Stimulated activated CD4-positive, alpha-beta T cell treated with anti-CD3 and anti-CD28 coated beads, Interleukin-4, amount 100 ng/mL, for 48 hours (primary cell): ENCODE results near the gene AKAP13.
"Not testable (repeated sequence)": the region's sequence is repeated elsewhere in the genome, so short reads cannot be mapped to it uniquely, and the experiment has no call there.

Experiments used
- DNase-seq, 2 donors: peaks; one replicate each; pipeline ENCODE4 v3.0.0-alpha.2; 2020; ENCODE audit warnings: low read depth in 2 of 2

Gene AKAP13

DNA sequence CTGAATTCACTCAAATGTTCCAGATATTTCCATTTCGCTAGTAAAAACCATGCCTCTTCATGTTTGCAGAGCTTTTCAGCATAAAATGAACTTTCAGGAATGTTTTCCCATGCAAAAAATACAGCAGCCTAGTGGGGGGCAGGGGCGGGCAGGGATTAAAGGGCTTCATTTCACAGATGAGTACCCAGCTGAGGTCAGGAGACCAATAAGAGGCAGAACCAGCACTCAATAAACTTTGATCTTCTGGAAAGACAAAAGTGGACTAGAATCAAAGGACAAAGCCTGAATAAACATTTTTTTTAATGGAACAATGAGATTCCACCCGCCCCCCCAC, 406.3 kb downstream of the AKAP13 start:
- DNase-seq: no peak

DNA sequence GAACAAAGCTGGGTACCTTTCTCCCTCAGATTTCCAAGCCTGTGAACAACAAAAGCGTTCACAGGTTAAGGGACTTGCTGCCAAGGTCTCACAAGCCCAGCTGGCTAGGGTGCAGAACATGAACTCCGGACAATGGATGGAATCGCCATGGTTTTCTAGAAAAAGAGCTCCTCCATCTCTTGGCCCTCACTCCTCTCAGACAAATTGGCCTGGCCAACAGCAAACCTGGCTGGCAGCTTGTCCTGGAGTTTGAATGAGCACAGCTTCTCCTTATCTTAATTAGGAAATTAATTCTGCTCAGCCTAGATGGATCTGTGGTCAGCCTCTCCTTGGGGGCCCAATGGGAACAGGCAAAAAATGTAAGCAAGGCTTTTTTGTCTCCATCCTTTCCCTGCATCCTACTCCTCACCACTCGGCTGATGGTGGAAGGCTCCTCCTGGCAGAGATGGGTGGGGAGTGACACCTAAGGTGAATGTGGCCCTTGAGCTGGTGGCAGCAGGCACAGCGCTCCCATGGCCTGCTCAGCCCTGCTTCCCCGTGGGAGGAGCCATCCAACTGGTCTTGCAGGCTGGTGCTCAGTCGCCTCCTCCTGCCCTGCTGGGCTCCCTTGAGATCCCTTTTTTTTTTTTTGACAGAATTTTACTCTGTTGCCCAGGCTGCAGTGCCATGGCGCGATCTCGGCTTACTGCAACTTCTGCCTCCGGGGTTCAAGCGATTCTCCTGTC, 408.5 kb downstream of the AKAP13 start:
- DNase-seq: no peak

DNA sequence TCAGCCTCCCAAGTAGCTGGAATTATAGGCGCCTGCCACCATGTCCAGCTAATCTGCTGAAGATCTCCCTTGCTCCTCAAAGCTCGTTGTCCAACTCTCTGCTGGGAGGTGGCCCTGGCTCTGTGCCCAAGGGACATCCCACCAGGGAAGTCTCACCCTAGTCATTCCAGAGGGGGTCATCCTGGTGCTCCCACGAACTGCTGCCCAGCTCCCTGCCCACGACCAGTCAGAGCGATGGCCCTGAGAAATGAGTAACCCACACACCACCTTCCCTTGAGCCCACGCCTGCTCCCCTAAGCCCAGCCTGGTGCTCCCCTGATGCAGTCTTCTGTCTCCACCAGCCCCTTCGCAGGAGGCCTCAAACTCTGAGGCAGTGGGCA, 409.1 kb downstream of the AKAP13 start:
- DNase-seq: no peak

DNA sequence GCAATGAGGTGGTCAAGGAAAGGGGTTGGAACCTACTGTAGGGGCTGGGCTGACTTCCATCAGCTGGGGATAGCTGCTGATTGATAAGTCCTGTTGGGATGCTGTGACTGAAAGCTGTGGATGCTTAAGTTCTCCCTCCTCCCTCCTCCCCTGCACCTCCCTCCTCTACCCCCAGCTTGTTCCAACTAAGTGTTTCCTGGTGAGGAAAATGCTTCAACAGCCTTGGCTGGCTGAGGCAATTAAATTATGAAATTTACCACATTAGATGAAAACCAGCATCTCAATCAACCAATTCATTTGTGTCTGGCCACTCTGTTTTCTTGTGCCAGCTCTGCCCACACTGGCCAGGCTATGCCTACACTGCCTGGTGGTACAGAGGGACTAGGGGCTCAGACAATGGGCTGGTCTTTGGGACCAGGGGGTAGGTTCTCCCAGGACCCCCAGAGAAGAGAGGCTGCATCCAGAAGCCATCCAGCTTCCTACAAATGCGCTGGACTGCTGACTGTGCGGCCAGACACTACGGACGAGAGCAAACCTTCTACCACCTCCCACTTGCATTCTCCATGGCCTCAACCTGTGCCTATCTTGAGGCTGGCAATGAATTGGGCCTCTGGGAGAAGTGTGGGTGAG, 411.8 kb downstream of the AKAP13 start:
- DNase-seq: no peak

DNA sequence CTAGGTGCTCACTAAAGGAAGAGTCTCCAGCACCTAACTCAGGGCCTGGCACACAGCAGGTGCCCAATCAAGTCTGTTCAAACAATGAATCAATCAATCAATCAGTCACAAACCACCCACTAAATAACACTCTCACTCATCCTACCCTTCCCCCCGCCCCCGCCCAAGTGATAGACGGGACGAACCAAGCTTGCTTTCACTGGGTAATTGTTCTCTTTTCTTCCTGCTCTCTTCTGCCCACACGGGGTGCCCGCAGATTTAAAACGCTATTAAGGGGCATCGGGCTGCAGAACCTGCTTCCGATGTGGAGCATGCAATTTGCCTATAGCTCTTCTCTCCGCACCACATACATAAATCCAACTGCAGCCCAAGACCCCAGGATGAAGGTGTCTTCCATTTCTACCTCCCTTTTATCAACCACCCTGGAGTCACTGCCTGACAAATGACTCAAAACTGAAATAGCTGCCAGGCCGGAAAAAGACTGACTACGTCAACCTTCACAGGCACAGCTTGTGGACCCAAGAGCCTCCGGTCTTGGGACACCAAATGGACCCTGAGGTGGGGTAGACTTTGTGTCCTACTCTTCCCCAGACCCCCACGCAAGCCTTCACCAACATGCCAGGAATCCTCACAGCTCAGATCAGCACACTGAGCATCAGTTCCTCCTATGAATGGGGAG, 412.6 kb downstream of the AKAP13 start:
- peak; percentile 20 to 24 for DNase-seq

DNA sequence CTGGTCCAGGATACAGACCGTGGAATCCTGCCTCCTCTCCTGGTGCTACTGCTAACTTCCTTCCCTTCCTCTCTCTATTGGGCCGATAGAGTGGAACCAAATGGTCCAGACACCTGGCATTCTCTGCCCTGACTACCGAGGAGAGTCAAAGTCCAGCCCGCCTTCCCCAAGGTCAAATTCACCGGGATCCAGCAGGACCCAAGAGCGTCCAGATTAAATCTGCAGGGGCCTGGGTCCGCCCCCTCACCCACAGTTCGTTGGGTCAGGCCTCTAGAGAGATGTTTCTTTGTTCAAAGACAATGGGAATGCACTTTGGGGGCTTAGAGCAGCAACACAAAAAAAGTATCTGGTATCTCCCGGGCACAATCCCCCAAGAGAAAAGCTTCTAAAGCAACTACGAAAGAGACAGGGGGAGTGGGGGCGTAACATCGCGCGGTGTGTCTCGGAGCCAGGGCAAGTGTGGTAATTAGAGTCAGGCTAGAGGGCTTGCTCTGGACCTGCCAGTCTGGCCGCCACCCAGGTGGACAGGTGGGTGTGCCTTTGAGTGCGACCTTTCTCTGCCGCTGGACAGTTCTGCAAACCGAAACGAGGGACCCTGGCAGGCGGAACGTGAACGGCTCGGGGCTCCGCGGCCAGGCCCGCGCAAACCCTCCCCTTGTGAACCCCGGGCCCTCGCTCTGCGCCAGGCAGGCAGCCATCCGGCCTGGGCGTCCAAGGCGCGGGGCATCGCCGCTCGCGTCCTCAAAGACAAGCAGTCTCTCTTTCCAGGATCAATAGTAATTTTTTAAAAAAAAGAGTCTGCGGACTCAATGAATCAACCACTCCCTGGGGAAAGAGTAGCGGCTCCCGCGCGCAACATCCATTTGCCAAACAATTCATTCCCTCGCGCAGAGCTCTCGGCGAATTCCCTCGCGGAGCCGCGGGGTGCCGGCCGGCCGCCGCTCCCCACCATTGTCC, 413.5 kb downstream of the AKAP13 start:
- peak in 1 of 2 donors; percentile 26 for DNase-seq

DNA sequence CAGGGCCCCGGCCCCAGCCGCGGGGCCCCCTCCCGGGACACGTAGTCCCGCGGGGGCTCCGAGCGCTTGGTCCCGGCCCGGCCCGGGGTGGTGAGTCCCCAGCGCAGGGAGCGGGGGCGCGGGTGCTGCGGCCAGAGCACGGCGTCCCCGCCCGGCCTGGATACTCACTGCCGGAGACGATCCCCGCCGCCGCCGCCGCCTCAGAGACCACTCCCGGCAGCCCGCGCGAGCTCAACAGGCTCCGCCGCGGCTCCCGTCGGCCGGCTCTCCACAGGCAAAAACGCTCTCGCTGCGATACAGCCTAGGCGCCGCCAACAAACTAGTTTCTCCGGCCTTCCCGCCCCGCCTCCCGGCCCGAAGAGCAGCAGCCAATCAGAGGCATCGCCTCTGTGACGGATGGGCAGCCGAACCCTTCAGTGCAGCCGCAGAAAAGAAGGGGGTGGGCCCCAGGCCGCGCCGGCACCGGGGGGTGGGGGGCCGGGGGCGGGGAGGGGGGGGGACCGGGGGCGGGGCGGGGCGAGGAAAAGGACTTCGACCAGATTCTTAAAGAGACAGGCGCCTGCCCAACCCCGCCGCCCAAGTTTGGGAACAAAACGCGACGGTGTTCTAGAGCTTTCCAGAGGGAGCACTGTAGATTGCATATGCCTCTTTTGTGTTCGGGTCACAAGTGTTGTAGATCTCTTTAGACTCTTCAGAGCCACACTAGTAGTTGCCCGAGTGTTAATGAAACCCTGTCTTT, 414.4 kb downstream of the AKAP13 start, which contains the start of gene KLHL25:
TSS of gene KLHL25 (minus strand) at position 328 of the 739 bp plus-strand sequence. CDS start 25,115 bp downstream, outside the sequence.
- peak; percentile 78 to 89 for DNase-seq

DNA sequence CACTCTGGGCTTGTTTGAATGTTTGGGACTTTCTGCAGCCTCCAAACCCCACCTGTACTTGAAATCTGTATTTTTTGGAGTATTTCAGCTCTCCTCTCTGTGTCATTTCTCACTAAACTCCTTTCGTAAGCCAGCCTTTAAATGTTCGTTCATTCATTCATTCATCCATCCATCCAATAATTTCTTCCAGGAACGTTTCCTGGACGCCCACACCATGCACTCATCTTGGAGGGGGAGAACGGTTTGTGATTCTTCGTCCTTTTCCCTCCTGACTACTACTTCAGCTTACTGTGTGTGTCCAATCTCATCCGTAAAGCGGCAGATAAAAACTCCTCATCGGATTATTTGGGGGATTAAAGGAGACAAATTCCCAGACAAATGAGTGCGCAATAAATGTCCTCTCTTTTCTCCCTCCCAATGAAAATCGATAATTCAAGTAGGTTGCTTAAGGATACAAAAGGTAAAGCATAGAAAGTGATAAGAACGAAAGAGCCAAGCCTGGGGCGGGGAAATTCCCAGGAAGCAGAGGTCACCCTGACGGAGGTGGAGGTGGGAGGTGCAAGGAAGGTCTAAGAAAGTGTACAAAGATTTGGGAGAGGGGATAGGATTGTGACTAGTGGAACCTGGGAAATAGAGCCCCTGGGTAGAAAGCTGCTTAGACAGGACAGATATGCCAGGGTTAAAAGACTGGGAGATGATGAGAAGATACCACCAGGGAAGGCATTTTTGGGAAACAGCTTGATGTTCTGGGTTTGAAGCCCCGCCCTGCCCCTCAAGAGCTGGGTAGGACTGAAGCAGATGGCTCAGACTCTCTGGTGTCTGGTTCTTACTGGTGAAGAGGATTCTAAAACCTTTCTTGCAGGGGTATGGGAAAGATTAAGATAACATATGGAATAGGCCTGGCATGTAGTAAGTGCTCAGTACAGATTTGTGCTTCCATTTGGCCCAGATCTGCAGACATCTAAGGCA, 415.2 kb downstream of the AKAP13 start:
- no peak for DNase-seq

DNA sequence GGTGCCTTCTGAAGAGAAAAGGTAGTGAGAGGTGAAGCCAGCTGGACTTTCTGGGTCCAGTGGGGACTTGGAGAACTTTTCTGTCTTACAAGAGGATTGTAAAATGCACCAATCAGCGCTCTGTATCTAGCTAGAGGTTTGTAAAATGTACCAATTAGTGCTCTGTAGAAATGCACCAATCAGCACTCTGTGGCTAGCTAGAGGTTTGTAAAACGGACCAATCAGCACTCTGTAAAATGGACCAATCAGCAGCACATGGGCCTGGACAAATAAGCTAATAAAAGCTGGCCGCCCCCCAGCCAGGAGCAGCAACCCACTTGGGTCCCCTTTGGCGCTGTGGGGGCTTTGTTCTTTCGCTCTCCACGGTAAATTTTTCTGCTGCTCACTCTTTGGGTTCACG, 416.0 kb downstream of the AKAP13 start:
- DNase-seq: not testable (repeated sequence)
